AG20443 (cell line): ENCODE data around the gene SOBP.

Source experiments
- DNase-seq: peaks from one replicate; pipeline ENCODE4 v3.0.0; 2012; ENCODE audit warnings: low spot score, mixed read lengths

SOBP gene

GRCh38 chr6:107639511-107639910 is 149.6 kb downstream of the SOBP start:
- no peak for DNase-seq

DNA sequence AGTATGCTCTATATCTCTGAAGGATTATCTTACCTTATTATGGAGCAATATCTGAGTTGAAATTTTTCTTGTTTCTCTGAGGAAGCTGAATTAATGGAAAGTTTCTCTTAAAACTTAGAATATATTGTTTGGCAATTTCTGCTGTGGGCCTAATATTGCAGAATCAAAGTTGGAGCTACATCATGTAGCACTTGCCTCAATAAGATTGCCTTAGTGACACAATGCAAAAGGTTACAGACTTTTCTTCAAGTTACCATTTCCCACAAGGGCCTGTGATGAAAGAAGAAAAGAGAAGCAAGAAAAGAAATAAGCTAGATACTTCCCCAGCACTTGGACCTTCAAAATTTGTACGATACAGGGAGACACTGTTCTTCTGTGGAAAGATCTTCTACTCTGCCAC is 151.2 kb downstream of the SOBP start:
- no peak for DNase-seq

DNA sequence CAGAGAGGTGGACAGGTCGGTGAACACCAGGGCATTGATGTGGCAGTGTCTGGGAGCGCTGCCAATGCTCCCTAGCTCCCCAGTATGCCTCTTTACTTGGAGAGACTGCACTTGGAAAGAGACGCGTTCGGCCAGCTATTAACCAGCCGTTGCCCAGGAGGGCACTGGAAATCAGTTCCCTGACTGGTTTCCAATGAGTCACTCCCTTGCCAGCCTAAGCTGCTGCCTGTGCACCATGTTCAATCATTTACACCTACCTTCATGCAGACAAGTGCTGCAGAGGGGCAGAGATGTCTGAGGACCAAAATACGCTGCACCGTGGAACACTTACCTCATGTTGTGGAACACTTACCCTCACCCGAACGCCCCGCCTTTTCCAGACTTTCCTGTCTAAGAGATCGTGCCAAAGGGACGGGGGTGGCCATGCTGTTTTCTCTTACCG is 151.6 kb downstream of the SOBP start:
- DNase-seq: no peak

- DNase-seq: no peak
Measured at GRCh38 chr6:107642095-107642860, 152.4 kb downstream of the SOBP start.

GRCh38 chr6:107642861-107643328 is 153.0 kb downstream of the SOBP start:
- DNase-seq: no peak

DNA sequence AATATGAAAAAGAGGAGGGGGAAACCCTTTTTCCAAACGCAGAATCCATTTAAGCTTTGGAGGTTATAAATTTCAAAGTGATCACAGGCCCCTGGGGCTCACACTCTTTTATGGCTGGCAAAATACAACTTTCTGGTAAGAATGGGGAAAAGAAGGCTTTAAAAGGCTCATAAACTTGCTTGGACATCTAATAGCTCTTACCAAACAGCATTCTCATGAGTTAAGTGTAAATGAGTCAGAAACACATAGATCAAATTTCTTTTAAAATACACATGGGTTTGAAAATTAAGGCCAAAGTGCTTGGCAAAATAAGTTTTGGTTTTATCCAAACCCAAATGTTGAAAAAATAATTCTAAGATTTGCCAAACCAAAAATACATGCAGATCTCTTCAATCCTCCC is 154.6 kb downstream of the SOBP start:
- DNase-seq: no peak

DNA sequence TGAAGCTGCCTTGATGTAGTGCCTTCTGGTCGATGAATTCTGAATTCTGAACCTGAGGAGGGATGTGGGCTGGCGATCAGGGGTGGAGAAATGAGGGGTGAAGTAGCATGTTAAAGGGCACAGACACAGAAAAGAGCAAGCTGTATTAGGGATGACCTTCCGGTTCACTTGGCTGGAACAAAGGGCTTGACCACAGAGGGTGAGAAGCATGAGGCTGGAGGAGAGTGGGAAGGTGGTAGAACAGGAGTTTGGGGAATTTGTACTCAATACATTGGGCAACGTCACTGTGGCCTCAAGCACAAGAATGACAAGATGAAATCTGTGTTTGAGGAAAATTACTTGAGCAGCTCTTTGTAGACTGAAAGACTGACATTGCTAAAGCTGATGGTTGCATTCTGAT is 155.8 kb downstream of the SOBP start:
- DNase-seq: no peak

GRCh38 chr6:107646176-107646575 is 156.3 kb downstream of the SOBP start:
- DNase-seq: peak; percentile 85

DNA sequence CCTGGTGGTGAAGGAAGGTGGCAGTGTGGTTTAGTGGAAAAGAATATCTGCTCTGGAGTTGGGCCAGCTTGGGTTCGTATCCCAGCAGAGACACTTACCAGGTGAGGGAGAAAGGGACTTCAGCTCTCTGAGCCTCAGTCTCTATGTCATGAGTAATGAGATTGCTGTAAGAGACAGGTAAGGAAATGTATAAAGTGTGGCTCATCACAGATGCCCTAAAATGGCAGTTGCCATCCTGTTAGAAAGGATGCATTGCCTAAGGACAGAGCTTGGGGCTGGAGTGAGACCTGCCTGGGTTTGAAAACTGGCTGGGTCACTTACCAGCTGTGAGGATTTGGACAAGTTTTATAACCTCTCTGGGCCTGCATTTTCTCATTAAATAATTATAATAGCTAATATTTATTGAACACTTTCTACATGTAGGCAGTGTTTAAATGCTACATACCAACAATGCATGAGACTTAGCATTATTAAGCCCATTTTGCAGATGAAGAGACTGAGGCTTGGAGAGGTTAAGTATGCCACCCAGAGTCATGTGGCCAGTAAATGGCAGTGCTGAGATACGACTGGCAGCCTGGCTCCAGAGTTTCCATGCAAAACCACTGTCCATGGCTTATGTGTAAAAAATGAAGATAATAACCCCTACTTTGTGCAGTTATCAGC is 157.0 kb downstream of the SOBP start:
- DNase-seq: no peak

- DNase-seq: no peak
Measured at GRCh38 chr6:107647439-107647948, 157.6 kb downstream of the SOBP start.

DNA sequence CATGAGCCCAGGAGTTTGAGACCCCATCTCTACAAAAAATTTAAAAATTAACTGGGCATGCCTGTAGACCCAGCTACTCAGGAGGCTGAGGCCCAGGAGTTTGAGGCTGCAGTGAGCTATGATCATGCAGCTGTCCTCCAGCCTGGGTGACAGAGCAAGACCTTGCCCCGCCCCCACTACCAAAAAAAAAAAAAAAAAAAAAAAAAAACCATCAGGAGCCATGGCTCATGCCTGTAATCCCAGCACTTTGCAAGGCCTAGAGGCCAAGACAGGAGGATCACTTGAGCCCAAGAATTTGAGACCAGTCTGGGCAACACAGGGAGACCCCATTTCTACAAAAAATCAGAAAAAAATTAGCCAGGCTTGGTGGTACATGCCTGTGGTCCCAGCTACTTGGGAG is 159.1 kb downstream of the SOBP start:
- DNase-seq: no peak

GRCh38 chr6:107652526-107653182 is 162.7 kb downstream of the SOBP start:
- DNase-seq: no peak

- DNase-seq: no peak
Measured at GRCh38 chr6:107653183-107653580, 163.3 kb downstream of the SOBP start.

- no peak for DNase-seq
Measured at GRCh38 chr6:107653861-107654394, 164.0 kb downstream of the SOBP start.

GRCh38 chr6:107654764-107655163 is 164.8 kb downstream of the SOBP start:
- no peak for DNase-seq

- DNase-seq: no peak
Measured at GRCh38 chr6:107655245-107655644, 165.3 kb downstream of the SOBP start.

DNA sequence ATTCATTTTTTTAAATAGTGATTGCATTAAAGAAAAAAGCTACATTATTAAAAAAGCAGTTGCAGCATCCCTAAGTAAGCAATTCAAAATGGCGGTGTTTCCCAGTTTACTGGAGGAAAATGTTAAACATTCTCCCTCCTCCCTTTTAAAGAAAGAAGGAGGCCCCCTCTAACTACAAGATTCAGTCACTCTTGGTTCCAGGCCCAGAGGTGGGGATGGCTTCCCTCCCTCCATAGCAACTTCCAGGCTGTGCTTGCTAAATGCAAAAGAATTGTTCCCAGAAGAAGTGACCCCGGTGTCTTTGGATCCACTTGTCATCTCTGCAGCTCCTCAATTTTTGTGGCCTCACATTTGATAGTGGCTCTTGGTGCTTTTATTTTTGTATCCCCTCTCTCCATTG is 165.9 kb downstream of the SOBP start:
- DNase-seq: no peak

- DNase-seq: no peak
Measured at GRCh38 chr6:107656401-107656800, 166.5 kb downstream of the SOBP start.

- no peak for DNase-seq
Measured at GRCh38 chr6:107656883-107657282, 167.0 kb downstream of the SOBP start.

DNA sequence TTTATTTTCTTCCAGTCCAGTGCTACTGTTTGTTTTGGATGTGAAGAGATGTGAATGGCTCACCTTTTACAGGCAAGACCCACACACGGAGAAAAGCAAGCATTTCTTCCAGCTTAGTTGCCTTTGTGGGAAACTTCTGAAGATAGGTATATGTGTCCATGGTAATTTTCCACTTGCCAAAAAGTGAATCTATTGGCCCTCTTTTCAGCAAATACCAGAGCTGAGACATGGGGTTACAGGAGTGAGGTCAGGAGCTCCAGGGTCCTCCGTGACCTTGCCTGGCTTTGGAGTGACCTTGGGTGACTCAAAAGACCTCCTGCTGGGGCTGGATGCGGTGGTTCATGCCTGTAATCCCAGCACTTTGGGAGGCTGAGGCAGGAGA is 167.4 kb downstream of the SOBP start:
- DNase-seq: no peak

DNA sequence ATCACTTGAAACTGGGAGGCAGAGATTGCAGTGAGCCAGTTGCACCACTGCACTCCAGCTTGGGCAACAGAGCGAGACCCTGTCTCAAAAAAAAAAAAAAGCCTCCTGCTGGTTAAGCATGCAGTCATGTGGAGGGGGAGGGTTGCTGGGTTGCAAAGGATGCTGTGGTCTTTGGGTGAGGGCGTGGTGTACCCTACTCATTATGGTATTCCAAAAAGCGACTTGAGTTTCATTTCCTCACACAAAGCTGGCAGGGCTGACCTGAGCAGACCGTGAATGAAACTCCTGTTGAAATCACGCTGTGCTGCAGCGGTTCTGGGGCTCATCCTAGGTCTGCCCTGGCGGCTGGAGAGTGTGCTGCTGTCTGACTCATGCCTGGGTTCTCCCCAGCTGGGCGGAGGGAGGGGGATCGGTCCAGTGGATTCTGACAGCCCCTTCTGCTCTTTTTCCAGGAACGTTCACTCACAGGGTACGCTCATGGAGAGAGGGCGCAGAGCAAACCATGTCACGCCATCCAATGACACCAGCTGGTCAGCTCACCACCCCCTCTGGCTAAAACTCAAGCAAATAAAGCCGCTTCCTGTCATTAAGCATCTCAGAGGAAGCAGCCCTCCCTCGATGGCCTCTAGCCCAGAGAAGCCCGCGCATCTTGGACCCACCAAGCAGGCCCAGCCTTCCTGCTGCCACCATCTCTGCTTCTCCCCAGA is 168.0 kb downstream of the SOBP start:
- no peak for DNase-seq
